C4-2B (cell line): ENCODE measurements around the gene LMOD1.

Experiments used
- ZFX ChIP-seq: fragments of 450-650 bp; IDR thresholded peaks from 2 replicates; pipeline ENCODE4 v1.6.1; 2017
- TF ChIP-seq, protein P1 (sequence below): fragments of 450-650 bp; conservative IDR thresholded peaks from 2 replicates; pipeline ENCODE4 v1.5.1; 2017; ENCODE audit warnings: mild to moderate bottlenecking

DNA sequence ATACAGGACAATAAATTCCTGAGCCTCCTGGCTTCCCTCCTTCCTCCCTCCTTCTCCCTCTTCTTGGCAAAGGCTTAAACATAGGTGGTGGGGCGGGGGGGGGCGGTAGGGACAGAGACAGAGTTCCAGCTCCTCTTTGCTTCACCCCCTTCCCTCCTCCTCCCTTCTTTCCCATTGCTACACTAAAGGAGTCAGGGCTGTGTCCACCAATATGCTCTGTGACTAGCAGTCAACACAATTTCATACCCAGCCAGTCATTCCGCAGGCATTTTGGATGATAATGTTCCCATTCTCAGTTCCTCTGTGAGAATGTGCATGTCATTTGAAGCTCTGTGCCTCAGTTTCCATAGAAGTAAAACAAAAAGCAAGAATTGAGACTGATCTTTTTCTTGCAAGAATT lies 1.7 kb downstream of the LMOD1 start:
- TF ChIP-seq, protein P1, sequence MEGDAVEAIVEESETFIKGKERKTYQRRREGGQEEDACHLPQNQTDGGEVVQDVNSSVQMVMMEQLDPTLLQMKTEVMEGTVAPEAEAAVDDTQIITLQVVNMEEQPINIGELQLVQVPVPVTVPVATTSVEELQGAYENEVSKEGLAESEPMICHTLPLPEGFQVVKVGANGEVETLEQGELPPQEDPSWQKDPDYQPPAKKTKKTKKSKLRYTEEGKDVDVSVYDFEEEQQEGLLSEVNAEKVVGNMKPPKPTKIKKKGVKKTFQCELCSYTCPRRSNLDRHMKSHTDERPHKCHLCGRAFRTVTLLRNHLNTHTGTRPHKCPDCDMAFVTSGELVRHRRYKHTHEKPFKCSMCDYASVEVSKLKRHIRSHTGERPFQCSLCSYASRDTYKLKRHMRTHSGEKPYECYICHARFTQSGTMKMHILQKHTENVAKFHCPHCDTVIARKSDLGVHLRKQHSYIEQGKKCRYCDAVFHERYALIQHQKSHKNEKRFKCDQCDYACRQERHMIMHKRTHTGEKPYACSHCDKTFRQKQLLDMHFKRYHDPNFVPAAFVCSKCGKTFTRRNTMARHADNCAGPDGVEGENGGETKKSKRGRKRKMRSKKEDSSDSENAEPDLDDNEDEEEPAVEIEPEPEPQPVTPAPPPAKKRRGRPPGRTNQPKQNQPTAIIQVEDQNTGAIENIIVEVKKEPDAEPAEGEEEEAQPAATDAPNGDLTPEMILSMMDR: no peak
- no peak for TF ChIP-seq ZFX
